Measurements from ENCODE around the gene HDGFL3.
"Not testable (repeated sequence)": the region's sequence is repeated elsewhere in the genome, so short reads cannot be mapped to it uniquely, and the experiment has no call there.

The HDGFL3 gene

GRCh38 chr15:83164111-83164770 is 43.4 kb downstream of the HDGFL3 start:
- Histone ChIP-seq H3K27ac (ENCODE audit: low read length) (no peak overlapping the region), H3K4me3 (ENCODE audit: low read length) (no peak overlapping the region), H3K9me3 (ENCODE audit: control insufficient read depth, low read depth, low read length) (no peaks in the 10 kb centered on the region), H3K4me1 (ENCODE audit: control insufficient read depth, low read depth, low read length) (peaks cover 7% of the 10 kb centered on the region), H3K27me3 (ENCODE audit: control insufficient read depth, insufficient read depth, low read length) (no peaks in the 10 kb centered on the region), H3K9ac (ENCODE audit: low read length) (no peak overlapping the region), H3K36me3 (ENCODE audit: control insufficient read depth, low read depth, low read length) (no peaks in the 10 kb centered on the region)

- no peak overlapping the region for H3K9ac ChIP-seq (ENCODE audit: low read length)
- peaks cover 7% of the 10 kb centered on the region for H3K4me1 ChIP-seq (ENCODE audit: control insufficient read depth, low read depth, low read length)
- H3K27ac ChIP-seq (ENCODE audit: low read length), result no peak overlapping the region
- no peaks in the 10 kb centered on the region for H3K36me3 ChIP-seq (ENCODE audit: control insufficient read depth, low read depth, low read length)
- H3K9me3 ChIP-seq (ENCODE audit: control insufficient read depth, low read depth, low read length), result no peaks in the 10 kb centered on the region
- no peak overlapping the region for H3K4me3 ChIP-seq (ENCODE audit: low read length)
- H3K27me3 ChIP-seq (ENCODE audit: control insufficient read depth, insufficient read depth, low read length), result no peaks in the 10 kb centered on the region
Measured at GRCh38 chr15:83163032-83163431, 44.6 kb downstream of the HDGFL3 start.

- Histone ChIP-seq H3K36me3 (ENCODE audit: control insufficient read depth, low read depth, low read length) (peaks cover 22% of the 10 kb centered on the region), H3K4me1 (ENCODE audit: control insufficient read depth, low read depth, low read length) (peaks cover 2% of the 10 kb centered on the region), H3K27ac (ENCODE audit: low read length) (no peak overlapping the region), H3K9ac (ENCODE audit: low read length) (no peak overlapping the region), H3K27me3 (ENCODE audit: control insufficient read depth, insufficient read depth, low read length) (no peaks in the 10 kb centered on the region), H3K4me3 (ENCODE audit: low read length) (no peak overlapping the region), H3K9me3 (ENCODE audit: control insufficient read depth, low read depth, low read length) (no peaks in the 10 kb centered on the region)
Measured at GRCh38 chr15:83160741-83161140, 46.9 kb downstream of the HDGFL3 start.

GRCh38 chr15:83158393-83158792 is 49.2 kb downstream of the HDGFL3 start:
- H3K36me3 ChIP-seq (ENCODE audit: control insufficient read depth, low read depth, low read length), result peaks cover 42% of the 10 kb centered on the region
- no peak overlapping the region for H3K4me3 ChIP-seq (ENCODE audit: low read length)
- H3K27me3 ChIP-seq (ENCODE audit: control insufficient read depth, insufficient read depth, low read length), result no peaks in the 10 kb centered on the region
- no peak overlapping the region for H3K9ac ChIP-seq (ENCODE audit: low read length)
- H3K27ac ChIP-seq (ENCODE audit: low read length), result no peak overlapping the region
- peaks cover 3% of the 10 kb centered on the region for H3K4me1 ChIP-seq (ENCODE audit: control insufficient read depth, low read depth, low read length)
- H3K9me3 ChIP-seq (ENCODE audit: control insufficient read depth, low read depth, low read length), result no peaks in the 10 kb centered on the region

DNA sequence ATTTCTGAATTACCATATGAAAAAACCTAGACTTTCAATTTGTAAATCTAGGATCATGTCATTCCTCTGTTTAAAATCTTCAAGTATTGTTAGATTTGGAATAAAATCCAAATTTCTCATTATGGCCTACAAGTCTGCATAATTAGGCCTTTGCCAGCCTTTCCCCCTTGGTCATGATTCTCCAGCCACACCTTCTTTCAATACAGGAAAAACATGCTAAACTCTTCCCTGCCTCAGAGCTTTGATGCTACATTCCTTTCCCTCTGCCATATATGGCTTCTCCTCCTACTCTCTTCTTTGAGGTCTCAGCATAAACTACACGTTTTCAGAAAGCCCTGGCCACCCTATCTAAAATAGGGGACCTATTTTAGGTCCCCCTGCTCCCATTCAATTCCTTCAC is 51.7 kb downstream of the HDGFL3 start:
- Histone ChIP-seq H3K9me3 (ENCODE audit: control insufficient read depth, low read depth, low read length) (no peaks in the 10 kb centered on the region), H3K9ac (ENCODE audit: low read length) (no peak overlapping the region), H3K36me3 (ENCODE audit: control insufficient read depth, low read depth, low read length) (peaks cover 56% of the 10 kb centered on the region), H3K27me3 (ENCODE audit: control insufficient read depth, insufficient read depth, low read length) (no peaks in the 10 kb centered on the region), H3K27ac (ENCODE audit: low read length) (no peak overlapping the region), H3K4me1 (ENCODE audit: control insufficient read depth, low read depth, low read length) (peaks cover 3% of the 10 kb centered on the region), H3K4me3 (ENCODE audit: low read length) (no peak overlapping the region)

GRCh38 chr15:83153288-83153687 is 54.3 kb downstream of the HDGFL3 start:
- no peaks in the 10 kb centered on the region for H3K9me3 ChIP-seq (ENCODE audit: control insufficient read depth, low read depth, low read length)
- no peak overlapping the region for H3K4me3 ChIP-seq (ENCODE audit: low read length)
- peaks cover 3% of the 10 kb centered on the region for H3K4me1 ChIP-seq (ENCODE audit: control insufficient read depth, low read depth, low read length)
- H3K27ac ChIP-seq (ENCODE audit: low read length), result no peak overlapping the region
- H3K27me3 ChIP-seq (ENCODE audit: control insufficient read depth, insufficient read depth, low read length), result no peaks in the 10 kb centered on the region
- H3K36me3 ChIP-seq (ENCODE audit: control insufficient read depth, low read depth, low read length), result peaks cover 79% of the 10 kb centered on the region
- no peak overlapping the region for H3K9ac ChIP-seq (ENCODE audit: low read length)

- Histone ChIP-seq H3K4me3 (ENCODE audit: low read length) (no peak overlapping the region), H3K9ac (ENCODE audit: low read length) (no peak overlapping the region), H3K4me1 (ENCODE audit: control insufficient read depth, low read depth, low read length) (no peaks in the 10 kb centered on the region), H3K9me3 (ENCODE audit: control insufficient read depth, low read depth, low read length) (no peaks in the 10 kb centered on the region), H3K27me3 (ENCODE audit: control insufficient read depth, insufficient read depth, low read length) (no peaks in the 10 kb centered on the region), H3K36me3 (ENCODE audit: control insufficient read depth, low read depth, low read length) (peaks cover 73% of the 10 kb centered on the region), H3K27ac (ENCODE audit: low read length) (no peak overlapping the region)
Measured at GRCh38 chr15:83144771-83145170, 62.9 kb downstream of the HDGFL3 start.

GRCh38 chr15:83142151-83142550 is 65.5 kb downstream of the HDGFL3 start:
- not testable (repeated sequence) for H3K4me1 ChIP-seq (ENCODE audit: control insufficient read depth, low read depth, low read length); H3K9me3 ChIP-seq (ENCODE audit: control insufficient read depth, low read depth, low read length); H3K27me3 ChIP-seq (ENCODE audit: control insufficient read depth, insufficient read depth, low read length); H3K27ac ChIP-seq (ENCODE audit: low read length); H3K4me3 ChIP-seq (ENCODE audit: low read length); H3K9ac ChIP-seq (ENCODE audit: low read length)
- peaks cover 70% of the 10 kb centered on the region for H3K36me3 ChIP-seq (ENCODE audit: control insufficient read depth, low read depth, low read length)

DNA sequence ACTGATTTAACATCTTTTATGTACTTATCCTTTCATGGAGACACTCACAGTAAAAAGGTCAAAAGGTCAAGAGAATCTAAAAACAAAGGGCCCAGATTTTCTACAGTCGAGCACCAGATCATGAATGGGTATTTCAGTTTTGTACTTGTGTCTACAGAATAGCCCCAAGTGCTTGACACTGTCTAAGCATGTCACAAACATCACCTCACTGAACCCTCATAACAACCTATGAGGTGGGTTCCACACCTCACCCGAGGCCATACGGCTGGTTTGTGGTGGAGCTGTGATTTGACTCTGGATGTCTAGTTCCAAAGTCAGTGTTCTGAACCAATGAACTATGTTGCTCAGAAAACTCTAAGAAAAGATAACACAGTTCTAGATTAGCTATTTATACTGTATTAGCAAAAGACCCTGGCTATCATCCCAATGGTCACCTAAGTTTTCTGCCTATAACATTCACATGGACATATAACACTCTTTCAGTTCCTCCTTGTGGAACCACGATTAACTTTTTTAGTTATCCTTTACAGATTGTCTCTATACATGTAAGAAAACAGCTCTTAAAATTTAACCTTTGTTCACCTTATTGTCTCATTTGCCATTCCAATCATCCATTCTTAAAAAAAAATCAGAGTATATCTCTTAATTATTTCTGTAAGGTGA is 74.6 kb downstream of the HDGFL3 start:
- Histone ChIP-seq H3K9me3 (ENCODE audit: control insufficient read depth, low read depth, low read length) (no peaks in the 10 kb centered on the region), H3K4me1 (ENCODE audit: control insufficient read depth, low read depth, low read length) (no peaks in the 10 kb centered on the region), H3K36me3 (ENCODE audit: control insufficient read depth, low read depth, low read length) (peaks cover 21% of the 10 kb centered on the region), H3K4me3 (ENCODE audit: low read length) (no peak overlapping the region), H3K9ac (ENCODE audit: low read length) (no peak overlapping the region), H3K27ac (ENCODE audit: low read length) (no peak overlapping the region), H3K27me3 (ENCODE audit: control insufficient read depth, insufficient read depth, low read length) (no peaks in the 10 kb centered on the region)

GRCh38 chr15:83129791-83130190 is 77.8 kb downstream of the HDGFL3 start:
- Histone ChIP-seq H3K4me3 (ENCODE audit: low read length) (no peak overlapping the region), H3K36me3 (ENCODE audit: control insufficient read depth, low read depth, low read length) (peaks cover 6% of the 10 kb centered on the region), H3K4me1 (ENCODE audit: control insufficient read depth, low read depth, low read length) (no peaks in the 10 kb centered on the region), H3K27me3 (ENCODE audit: control insufficient read depth, insufficient read depth, low read length) (no peaks in the 10 kb centered on the region), H3K27ac (ENCODE audit: low read length) (no peak overlapping the region), H3K9ac (ENCODE audit: low read length) (no peak overlapping the region), H3K9me3 (ENCODE audit: control insufficient read depth, low read depth, low read length) (no peaks in the 10 kb centered on the region)

DNA sequence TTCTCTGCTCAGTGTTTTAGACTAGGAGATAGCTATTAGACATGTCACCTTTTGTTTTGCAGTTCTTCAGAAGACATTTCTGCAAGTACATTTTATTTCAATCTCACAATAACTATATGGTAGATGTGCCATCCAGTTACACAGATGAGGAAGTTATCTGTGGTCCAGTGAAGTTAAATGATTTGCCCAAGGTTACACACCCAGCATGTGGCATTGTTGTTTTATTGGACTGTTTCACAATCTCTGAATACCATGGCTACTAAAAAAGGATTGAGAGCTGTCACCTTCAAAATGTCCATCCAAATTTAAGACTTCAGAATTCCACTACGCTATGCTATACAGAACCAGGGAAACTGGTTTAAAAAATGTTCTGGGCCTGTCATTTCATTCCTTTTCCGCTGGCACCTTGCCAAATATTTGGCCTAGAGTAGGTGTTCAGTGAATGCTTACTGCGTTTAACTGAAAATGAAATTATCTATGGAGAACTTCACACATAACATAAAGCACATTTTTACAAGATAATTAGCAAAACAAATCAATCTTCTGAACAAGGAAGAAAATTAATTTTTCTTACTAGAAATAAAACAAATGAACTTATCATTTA is 80.0 kb downstream of the HDGFL3 start:
- Histone ChIP-seq H3K4me1 (ENCODE audit: control insufficient read depth, low read depth, low read length) (no peaks in the 10 kb centered on the region), H3K36me3 (ENCODE audit: control insufficient read depth, low read depth, low read length) (peaks cover 6% of the 10 kb centered on the region), H3K9ac (ENCODE audit: low read length) (no peak overlapping the region), H3K27ac (ENCODE audit: low read length) (no peak overlapping the region), H3K4me3 (ENCODE audit: low read length) (no peak overlapping the region), H3K9me3 (ENCODE audit: control insufficient read depth, low read depth, low read length) (no peaks in the 10 kb centered on the region), H3K27me3 (ENCODE audit: control insufficient read depth, insufficient read depth, low read length) (no peaks in the 10 kb centered on the region)

DNA sequence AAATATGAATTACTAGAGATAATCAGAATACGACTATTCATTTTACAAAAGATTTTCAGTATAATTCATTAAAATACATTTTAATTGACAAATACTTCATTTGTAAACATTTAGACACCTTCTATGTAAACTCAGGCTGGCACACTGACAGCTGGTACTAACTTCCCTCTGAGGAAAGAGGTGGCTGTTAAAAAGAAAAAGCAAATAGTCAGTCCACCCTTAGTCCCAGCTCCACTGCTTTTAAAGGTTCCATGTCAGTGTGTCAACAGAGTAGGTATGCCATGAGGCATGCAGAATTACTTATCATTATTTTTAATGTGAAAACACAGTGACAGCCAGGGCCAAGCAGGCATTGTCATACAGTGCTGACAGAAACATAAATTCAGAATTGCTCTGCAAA is 84.1 kb downstream of the HDGFL3 start:
- no peaks in the 10 kb centered on the region for H3K9me3 ChIP-seq (ENCODE audit: control insufficient read depth, low read depth, low read length)
- H3K27me3 ChIP-seq (ENCODE audit: control insufficient read depth, insufficient read depth, low read length), result no peaks in the 10 kb centered on the region
- no peak overlapping the region for H3K4me3 ChIP-seq (ENCODE audit: low read length)
- H3K9ac ChIP-seq (ENCODE audit: low read length), result no peak overlapping the region
- no peak overlapping the region for H3K27ac ChIP-seq (ENCODE audit: low read length)
- no peaks in the 10 kb centered on the region for H3K4me1 ChIP-seq (ENCODE audit: control insufficient read depth, low read depth, low read length)
- no peaks in the 10 kb centered on the region for H3K36me3 ChIP-seq (ENCODE audit: control insufficient read depth, low read depth, low read length)
